Activated naive CD8-positive, alpha-beta T cell treated with anti-CD3 and anti-CD28 coated beads, Interleukin-2, amount 50 U/mL, for 16 hours (primary cell): Measurements from ENCODE around the gene DLG2.

Experiments used
- DNase-seq: peaks from one replicate; pipeline ENCODE4 v3.0.0-alpha.2; 2020; ENCODE audit warnings: low read depth, low spot score

DLG2 gene

GRCh38 chr11:84289381-84289906, 1337.7 kb downstream of the DLG2 start:
- no peak for DNase-seq

GRCh38 chr11:84273541-84273940, 1353.6 kb downstream of the DLG2 start:
- no peak for DNase-seq

GRCh38 chr11:84270466-84270865, 1356.7 kb downstream of the DLG2 start:
- no peak for DNase-seq

GRCh38 chr11:84264066-84264465, 1363.1 kb downstream of the DLG2 start:
- no peak for DNase-seq

- no peak for DNase-seq
Observed at GRCh38 chr11:84261707-84262106, 1365.4 kb downstream of the DLG2 start.

GRCh38 chr11:84260862-84261261, 1366.3 kb downstream of the DLG2 start:
- no peak for DNase-seq

GRCh38 chr11:84256618-84257017, 1370.5 kb downstream of the DLG2 start:
- no peak for DNase-seq

GRCh38 chr11:84255483-84255882, 1371.7 kb downstream of the DLG2 start:
- no peak for DNase-seq

GRCh38 chr11:84250834-84251613, 1376.1 kb downstream of the DLG2 start:
- no peak for DNase-seq

- DNase-seq = no peak
Observed at GRCh38 chr11:84249344-84250135, 1377.6 kb downstream of the DLG2 start.

GRCh38 chr11:84247926-84248325, 1379.2 kb downstream of the DLG2 start:
- DNase-seq = no peak

- no peak for DNase-seq
Observed at GRCh38 chr11:84247129-84247528, 1380.0 kb downstream of the DLG2 start.

GRCh38 chr11:84243629-84244263, 1383.4 kb downstream of the DLG2 start:
- no peak for DNase-seq

GRCh38 chr11:84241343-84242131, 1385.6 kb downstream of the DLG2 start:
- DNase-seq = no peak

- no peak for DNase-seq
Observed at GRCh38 chr11:84240847-84241246, 1386.3 kb downstream of the DLG2 start.

GRCh38 chr11:84236436-84236835, 1390.7 kb downstream of the DLG2 start:
- no peak for DNase-seq

- no peak for DNase-seq
Observed at GRCh38 chr11:84234462-84235202, 1392.5 kb downstream of the DLG2 start.

GRCh38 chr11:84234011-84234410, 1393.1 kb downstream of the DLG2 start:
- DNase-seq = no peak

GRCh38 chr11:84232511-84232910, 1394.6 kb downstream of the DLG2 start:
- DNase-seq = no peak

GRCh38 chr11:84230402-84230801, 1396.7 kb downstream of the DLG2 start:
- no peak for DNase-seq
